Amniotic stem cell (primary cell): ENCODE results near the gene ADSS1.
"Not testable (repeated sequence)": the region's sequence is repeated elsewhere in the genome, so short reads cannot be mapped to it uniquely, and the experiment has no call there.

Experiments
- DNase-seq: peaks from one replicate; lab custom pipeline; 2025; lab: John Stamatoyannopoulos, UW

Gene ADSS1

DNA sequence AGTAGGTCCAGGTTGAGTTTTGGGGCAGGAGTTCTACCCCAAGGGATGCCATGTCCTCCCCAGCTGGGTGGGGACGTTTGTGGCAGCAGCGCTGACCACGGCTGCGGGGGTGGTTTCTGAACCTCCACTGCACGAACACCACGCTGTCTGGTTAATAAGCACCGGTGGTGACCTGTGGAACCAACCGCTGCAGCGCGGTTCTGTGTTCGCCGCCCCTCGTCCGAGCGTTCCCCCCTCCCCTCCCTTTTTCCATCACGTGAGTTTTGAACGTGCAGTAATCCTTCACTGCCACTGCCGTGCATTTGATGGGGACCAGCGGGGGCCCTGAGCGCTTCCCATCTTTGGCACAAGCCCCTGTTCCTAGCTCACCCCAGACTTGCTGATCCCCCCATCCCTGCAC is 6.4 kb upstream of the ADSS1 start:
- DNase-seq, result no peak

GRCh38 chr14:104718147-104718546 is 5.9 kb upstream of the ADSS1 start:
- DNase-seq, result no peak

DNA sequence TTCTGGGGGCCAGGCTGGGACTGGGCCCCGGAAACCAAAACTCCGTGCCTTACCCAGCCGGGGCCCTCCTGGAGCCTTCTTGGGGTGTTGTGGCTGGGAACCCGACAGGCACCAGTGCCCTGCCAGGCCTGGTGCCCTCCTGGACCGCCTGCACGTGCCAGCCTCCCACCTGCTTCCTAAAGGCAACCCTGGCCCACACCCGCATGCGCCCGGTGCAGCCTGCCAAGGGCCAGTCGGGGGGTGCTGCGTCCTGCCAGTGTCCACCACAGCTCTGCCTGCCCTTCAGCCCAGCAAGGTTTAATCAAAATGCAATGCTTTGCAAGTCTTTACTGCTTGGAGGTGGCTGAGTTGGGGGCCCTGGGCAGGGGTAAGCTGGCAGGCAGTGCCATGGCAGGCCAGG is 5.2 kb upstream of the ADSS1 start:
- no peak for DNase-seq

DNA sequence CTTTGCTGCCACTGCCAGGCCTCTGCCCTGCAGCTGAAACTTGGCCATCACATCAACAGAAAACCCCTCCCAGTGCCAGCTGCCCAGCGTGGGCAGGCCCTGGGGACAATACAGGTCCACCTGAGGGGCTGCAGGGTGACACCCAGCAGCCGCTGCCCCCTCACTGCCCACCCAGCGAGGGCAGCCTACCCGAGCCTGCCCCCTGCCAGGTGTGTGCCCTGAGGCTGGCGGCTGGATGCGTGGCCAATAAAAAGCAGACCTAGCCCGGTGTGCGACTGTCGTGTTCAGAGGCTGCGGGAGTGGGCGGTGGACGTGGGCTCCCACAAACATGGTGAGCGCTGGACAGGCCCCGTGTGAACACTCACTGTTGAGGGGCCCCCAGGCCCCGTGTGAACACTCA is 4.7 kb upstream of the ADSS1 start:
- no peak for DNase-seq

DNA sequence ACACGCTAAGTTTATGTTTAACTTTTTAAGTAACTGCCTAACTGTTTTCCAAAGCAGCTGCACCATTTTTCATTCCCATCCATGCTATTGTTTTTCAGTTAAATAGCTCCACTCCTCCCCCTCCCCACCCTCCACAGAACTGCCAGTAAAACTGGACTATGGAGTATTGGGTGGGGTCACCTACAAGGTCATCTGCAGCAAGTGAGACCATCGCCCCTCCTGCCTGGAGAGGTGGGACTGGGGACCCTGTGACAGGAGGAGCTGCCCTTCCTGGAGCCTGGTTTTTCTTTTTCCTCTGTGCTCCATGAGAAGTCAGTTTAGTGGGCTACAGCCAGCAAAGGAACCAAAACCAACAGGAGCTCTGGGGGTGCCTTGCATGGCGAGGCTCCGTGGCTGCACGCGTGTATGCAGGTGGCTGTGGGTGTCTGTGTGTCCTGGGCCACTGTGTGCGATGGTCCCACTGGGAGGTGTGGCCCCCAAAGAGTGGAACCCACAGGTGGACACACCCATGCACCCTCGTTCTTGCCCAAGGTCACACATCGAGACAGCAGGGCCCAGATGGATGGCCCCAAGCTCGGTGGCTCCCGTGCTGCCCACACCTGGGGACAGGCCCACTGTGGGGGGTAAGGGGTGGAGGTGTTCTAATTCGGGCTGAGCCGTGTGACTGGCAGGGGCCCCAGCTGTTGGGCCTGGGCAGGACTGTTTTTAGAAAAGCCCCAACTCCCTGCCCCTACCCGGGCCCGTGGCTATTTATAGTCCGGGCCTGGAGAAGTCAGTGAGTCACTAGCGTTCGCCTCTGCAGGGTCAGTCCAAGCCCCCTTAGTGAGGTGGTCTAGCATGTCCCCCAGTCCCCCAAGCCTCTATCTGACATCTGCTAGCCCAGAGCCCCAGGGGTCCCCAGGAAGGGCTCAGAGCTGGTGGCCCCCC is 2.3 kb upstream of the ADSS1 start:
- DNase-seq, result no peak

GRCh38 chr14:104722938-104723650 is 935 bp upstream of the ADSS1 start:
- DNase-seq, result no peak

GRCh38 chr14:104724407-104724980 is 465 bp downstream of the ADSS1 start:
- no peak for DNase-seq

DNA sequence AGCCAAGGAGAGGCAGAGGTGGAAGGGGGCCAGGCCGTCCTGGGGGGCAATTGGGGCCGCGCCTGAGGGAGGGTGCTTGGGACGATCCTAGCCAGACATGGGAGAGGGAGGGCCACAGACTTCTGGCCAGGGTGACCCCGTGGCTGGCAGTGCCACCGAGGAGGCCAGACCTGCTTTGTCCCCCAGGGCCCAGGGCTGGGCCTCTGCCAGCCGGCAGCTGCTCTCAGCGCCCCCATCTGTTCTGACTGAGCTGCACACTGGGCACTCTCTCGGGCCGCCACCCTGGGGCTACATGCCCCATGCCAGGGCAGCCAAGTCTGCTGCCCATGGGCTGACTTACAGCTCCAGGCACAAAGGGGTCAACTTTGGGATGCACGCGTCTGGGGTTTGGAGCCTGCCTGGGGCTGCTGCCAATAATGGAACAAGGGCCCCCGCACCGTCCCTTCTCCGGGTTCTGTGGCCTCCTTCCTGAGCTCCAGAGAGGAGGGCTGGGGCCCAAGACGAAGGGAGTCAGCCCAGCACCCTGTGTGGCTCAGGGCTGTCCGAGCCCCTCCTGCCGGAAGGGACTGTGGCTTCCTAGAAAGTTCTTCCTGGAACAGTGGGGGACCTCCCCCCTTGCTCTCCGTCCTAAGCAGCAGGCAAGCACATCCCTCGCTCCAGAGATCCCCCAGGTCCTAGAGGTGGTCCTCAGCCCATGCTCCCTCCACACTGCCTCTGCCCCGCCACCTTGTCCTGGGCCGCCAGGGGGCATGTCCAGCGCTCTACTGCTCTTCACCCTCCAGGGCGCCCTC is 1.1 kb downstream of the ADSS1 start:
- DNase-seq, result no peak

GRCh38 chr14:104725772-104726548 is 1.9 kb downstream of the ADSS1 start:
- DNase-seq, result no peak

DNA sequence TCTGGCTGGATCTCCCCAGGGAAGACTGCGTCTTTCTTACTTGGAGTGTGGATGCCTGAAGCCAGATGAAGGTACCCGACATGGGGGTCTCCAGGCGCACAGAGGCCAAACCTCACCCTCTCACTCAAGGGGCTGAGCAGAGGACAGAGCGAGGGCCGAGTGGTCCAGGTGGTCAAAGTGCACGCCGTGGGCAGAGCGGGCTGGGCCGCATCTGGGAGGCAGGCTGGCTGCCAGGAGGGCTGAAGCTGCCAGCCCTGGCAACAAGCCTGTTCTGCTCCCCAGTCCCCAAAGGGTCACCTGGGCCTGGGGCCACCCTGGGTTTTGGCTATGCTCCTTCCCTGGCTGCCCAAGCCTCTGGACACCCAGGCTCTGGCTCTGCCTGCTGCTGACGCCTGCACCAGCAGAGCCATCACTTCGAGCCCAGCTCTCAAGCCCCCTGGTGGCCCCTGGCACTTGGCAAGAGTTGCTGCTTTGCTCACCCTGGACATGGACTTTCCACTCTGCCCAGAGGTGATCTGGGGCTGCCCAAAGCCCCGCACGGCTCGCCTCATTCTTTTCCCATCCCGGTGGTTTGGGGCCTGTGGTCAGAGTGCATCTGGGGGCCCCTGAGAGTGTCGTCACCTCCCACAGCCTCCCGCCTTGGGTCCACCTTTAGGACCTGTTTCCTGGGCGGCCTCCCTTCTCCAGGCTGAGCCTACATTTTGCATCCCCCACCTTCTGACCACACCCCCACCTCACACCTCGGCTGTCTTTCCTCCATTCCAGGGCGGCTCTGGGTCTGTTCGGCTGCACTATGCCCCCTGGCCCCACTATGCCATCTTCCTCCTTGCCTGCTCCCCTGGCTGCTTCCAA is 2.8 kb downstream of the ADSS1 start:
- no peak for DNase-seq

GRCh38 chr14:104728631-104729030 is 4.6 kb downstream of the ADSS1 start:
- no peak for DNase-seq

DNA sequence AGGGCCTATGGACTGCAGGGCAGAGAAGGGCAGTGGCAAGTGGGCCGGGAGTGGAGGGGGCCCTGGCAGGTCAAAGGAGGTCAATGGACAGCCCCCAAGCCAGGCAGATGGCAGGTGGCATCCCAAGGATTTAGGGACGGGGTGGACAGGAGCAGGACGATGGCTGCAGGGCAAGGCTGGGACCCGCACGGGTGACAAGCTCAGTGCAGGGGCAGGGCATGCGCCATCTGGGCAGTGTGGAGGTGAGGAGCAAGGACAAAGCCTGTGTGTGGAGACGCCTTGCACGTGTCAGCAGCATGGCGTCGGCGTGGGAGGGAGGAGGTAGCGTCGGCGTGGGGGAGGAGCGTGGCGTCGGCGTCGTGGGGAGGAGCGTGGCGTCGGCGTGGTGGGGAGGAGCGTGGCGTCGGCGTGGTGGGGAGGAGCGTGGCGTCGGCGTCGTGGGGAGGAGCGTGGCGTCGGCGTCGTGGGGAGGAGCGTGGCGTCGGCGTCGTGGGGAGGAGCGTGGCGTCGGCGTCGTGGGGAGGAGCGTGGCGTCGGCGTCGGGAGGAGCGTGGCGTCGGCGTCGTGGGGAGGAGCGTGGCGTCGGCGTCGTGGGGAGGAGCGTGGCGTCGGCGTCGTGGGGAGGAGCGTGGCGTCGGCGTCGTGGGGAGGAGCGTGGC is 5.3 kb downstream of the ADSS1 start:
- DNase-seq, result not testable (repeated sequence)

DNA sequence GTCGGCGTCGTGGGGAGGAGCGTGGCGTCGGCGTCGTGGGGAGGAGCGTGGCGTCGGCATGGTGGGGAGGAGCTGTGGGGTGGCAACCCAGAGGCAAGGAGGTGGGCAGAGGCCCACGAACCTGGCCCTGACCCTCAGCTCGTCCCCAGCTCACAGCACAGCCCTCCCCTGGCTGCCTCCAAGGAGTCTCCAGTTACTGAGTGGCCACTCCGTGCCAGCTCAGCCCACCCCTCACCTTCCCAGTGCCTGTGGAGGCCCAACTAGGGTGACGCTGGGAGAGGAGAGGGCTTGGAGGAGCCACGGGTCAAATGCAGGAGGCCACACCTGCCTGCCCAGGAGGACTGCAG is 5.8 kb downstream of the ADSS1 start:
- DNase-seq, result no peak

GRCh38 chr14:104730487-104730886 is 6.5 kb downstream of the ADSS1 start:
- DNase-seq, result no peak

GRCh38 chr14:104731320-104732294 is 7.6 kb downstream of the ADSS1 start:
- DNase-seq, result no peak

- DNase-seq, result no peak
These were observed 8.4 kb downstream of the ADSS1 start for GRCh38 chr14:104732355-104732804.

DNA sequence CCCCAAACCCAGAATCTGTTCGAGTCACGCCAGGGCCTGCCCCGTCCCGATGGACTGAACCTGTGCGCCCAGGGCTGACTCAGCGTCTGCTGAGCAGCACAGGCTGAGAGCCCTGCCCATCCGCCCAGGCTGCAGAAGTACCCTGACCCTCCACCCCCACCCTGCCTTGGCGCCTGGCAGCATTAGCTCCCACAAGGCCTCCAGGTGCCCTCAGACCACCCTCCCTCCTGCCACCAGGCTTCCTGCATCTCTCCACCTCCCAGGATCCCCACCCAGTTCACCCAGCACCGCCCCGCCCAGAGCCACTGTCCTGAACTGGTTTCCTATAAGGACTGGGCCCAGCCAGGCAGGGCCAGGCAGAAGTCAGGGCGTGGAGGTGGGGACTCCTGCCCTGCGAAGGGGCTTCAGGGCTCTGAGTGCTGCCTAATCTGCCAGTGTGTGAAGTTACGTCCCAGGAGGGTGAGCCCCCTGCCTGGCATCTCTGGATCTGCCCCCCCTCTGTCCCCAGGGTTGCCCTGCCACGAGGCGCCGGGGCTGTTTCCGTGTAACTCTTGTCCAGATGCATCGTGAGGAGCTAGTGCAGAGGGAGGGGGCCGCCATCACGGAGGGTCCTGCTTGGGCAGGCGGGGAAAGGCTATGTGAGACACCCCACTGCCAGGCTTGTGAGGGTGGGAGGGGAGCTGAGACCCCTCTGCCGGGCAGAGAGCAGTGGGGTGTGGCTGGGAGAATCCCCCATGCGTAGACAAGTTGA is 9.1 kb downstream of the ADSS1 start:
- DNase-seq, result no peak

- no peak for DNase-seq
These were observed 10.1 kb downstream of the ADSS1 start for GRCh38 chr14:104734051-104734587.
